Muscle layer of duodenum (tissue), 2 donors: ENCODE results near the gene MAP3K14.

ENCODE experiments used
- H3K27ac ChIP-seq: one replicate; pipeline ENCODE4 v1.7.0; 2013; ENCODE audit warnings: mild to moderate bottlenecking, low read length
- H3K27me3 ChIP-seq: one replicate; pipeline ENCODE4 v1.7.0; 2013; ENCODE audit warnings: low read depth, mild to moderate bottlenecking, control low read depth, low read length
- H3K36me3 ChIP-seq, 2 donors: one replicate each; pipeline ENCODE4 v1.7.0; 2013; ENCODE audit warnings: low read length in 2 of 2, control low read depth in 1 of 2, mild to moderate bottlenecking in 1 of 2; ENCODE audit not compliant: insufficient read depth in 2 of 2, control insufficient read depth in 1 of 2
- H3K4me1 ChIP-seq, 2 donors: one replicate each; pipeline ENCODE4 v1.7.0; 2013; ENCODE audit warnings: low read length in 2 of 2, mild to moderate bottlenecking in 2 of 2, control low read depth in 1 of 2, moderate library complexity in 1 of 2; ENCODE audit not compliant: insufficient read depth in 2 of 2, control insufficient read depth in 1 of 2
- H3K4me3 ChIP-seq, 2 donors: one replicate each; pipeline ENCODE4 v1.7.0; 2013; ENCODE audit warnings: low read length in 2 of 2, low read depth in 1 of 2, mild to moderate bottlenecking in 1 of 2
- H3K9me3 ChIP-seq, 2 donors: one replicate each; pipeline ENCODE4 v1.7.0; 2013; ENCODE audit warnings: low read length in 2 of 2, control low read depth in 1 of 2, mild to moderate bottlenecking in 1 of 2; ENCODE audit not compliant: control insufficient read depth in 1 of 2
- donor health status: healthy.

The MAP3K14 gene

DNA sequence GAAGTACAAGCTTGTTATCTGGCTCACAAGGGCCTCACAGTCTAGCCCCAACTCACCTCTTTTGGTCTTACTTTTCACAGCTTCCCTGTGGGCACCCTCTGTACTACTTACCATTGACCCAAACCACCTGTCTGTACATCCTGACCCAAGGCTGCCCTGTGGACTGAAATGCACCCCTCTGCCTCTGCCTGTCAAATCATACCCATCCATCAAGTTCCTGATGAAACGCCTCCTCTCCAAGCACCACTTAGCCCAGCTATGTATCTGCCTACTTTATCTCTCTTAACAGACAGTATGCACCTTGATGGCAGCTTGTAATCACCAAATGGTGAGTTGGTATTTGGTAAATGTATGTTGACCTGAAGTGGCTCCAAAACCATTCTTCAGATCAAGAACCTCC lies 7.5 kb upstream of the MAP3K14 start:
- no peaks in the 10 kb centered on the region for H3K36me3 ChIP-seq
- H3K9me3 ChIP-seq = no peaks in the 10 kb centered on the region
- no peak overlapping the region for H3K27ac ChIP-seq
- H3K4me3 ChIP-seq = no peak overlapping the region
- H3K4me1 ChIP-seq = peaks cover 0 to 5% of the 10 kb centered on the region in 2 donors
- no peaks in the 10 kb centered on the region for H3K27me3 ChIP-seq

DNA sequence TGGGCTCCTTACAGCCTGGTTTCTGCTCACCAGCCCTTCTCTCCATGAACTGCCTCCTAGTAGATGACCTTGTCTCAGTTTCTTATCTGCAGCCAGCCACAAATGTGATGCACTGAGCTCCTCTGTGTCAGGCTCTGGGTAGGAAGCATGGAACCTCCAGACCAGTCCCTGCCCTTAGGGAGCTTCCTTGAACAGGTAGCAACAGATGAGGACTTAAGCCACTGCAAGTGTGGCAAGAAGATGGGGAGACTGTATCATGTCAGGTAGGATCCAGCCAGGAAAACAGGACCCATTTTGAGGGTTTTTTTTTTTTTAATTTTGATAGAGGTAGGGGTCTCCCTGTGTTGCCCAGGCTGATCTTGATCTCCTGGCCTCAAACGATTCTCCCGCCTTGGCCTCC lies 5.3 kb upstream of the MAP3K14 start:
- Histone ChIP-seq H3K27me3 (no peaks in the 10 kb centered on the region), H3K4me1 (peaks cover 5 to 8% of the 10 kb centered on the region in 2 donors), H3K4me3 (no peak overlapping the region), H3K27ac (no peak overlapping the region), H3K9me3 (no peaks in the 10 kb centered on the region), H3K36me3 (no peaks in the 10 kb centered on the region)

DNA sequence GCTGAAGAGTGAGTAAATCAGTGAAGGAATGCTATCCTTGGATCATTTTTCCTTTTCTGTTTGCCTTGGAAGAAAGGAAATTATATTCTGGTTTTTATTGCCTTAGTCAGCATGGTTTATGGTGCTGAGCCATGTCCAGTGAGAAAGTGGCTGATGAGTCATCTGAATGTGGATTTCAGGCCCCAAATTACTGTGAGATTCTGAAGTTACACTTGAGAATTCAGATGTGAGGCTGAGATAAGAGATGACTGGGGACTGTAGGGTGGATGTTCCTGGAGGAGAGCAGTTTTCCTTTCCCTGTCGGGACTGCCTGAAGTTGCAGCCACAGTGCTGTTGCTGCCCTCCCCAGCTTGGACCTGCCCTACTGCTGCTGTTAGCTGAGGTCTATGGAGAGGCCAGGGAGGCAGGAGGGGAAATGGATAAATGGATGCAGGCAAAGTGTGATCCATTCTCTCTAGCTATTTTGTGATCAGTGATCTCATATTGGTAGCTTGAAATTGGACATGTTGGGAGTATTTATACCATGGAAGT lies 4.2 kb upstream of the MAP3K14 start:
- Histone ChIP-seq H3K4me3 (no peak overlapping the region), H3K27ac (no peak overlapping the region), H3K36me3 (no peaks in the 10 kb centered on the region), H3K27me3 (no peaks in the 10 kb centered on the region), H3K9me3 (no peaks in the 10 kb centered on the region), H3K4me1 (peaks cover 5 to 8% of the 10 kb centered on the region in 2 donors)

DNA sequence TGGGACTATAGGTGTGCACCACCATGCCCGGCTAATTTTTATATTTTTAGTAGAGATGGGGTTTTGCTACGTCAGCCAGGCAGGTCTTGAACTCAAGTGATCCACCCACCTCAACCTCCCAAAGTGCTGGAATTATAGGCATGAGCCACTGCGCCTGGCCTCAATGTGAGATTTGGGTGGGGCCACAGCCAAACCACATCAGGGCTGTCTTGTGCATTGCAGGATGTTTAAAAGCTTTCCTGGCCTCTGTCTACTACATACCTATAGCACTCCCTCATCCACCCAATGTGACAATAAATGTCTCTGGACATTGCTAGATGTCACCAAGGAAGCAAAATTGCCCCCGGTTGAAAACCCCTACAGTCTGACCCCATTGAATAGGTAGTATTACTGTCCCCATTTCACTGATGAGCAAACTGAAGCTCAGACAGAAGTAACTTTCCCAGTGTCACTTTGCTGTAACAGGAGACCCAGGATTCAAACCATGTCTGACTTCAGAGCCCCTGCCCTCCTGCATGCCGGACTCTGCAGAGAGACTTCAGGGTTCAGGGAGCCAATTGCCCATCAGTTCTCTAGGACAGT lies 3.6 kb upstream of the MAP3K14 start:
- Histone ChIP-seq H3K27me3 (no peaks in the 10 kb centered on the region), H3K36me3 (no peaks in the 10 kb centered on the region), H3K9me3 (no peaks in the 10 kb centered on the region), H3K27ac (no peak overlapping the region), H3K4me1 (peaks cover 6 to 8% of the 10 kb centered on the region in 2 donors), H3K4me3 (no peak overlapping the region)

DNA sequence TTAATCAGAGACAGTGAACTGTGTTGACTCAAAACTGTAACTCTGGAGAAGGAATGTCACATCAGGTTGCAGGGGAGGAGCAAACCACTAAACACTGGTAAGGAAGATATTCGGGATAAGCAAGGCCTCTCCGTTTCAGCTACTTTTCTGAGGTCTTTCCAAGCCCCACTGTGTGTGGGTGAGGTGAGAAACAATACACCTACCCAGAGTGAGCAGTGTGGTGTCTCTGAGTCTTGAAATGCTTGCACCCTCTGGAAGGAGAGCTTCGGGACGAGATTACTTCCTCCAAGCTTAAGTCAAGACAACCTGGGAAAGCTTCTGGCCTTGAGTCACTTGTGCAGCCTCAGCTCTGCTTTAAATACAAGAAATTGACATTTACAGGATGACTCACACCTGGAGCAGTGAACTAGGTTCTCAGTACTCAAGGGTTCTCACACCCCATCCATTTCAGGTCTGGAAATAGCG lies 2.5 kb upstream of the MAP3K14 start:
- Histone ChIP-seq H3K9me3 (no peaks in the 10 kb centered on the region), H3K27ac (peak overlapping the region; percentile 61), H3K36me3 (no peaks in the 10 kb centered on the region), H3K4me1 (peaks cover 13 to 14% of the 10 kb centered on the region in 2 donors), H3K27me3 (no peaks in the 10 kb centered on the region), H3K4me3 (no peak overlapping the region)

DNA sequence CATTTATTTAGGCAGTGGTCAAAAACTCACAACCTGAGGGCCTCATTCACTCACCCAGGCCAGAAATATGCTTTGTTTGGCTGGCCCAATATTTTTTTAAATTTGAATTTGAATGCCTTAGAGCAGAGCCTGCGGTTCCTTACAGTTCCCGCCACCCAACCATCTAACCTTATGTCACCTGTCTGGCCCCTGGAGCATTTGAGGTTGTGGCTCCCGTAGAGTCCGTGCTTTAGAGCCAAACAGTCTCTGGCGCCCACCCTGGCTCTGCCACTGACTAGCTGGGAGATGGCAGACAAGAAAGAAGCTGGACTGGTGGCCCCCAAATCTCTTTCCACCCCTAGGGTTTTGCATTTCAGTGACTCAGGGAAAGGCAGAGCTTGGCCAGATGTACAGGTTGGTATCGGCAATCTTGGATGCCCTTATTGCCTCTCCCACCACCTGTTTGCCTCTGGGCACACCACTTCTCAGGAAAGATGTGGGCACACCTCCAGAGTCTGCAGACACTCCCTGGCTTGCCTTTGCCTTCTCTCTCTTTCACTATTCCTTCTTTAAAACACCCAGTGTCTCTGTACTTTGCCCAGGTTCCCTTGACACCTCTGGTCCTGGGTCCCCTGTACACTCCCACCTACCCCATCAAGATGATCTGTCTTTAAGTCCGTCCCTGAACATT lies 1.9 kb upstream of the MAP3K14 start:
- Histone ChIP-seq H3K27me3 (no peaks in the 10 kb centered on the region), H3K4me1 (peaks cover 18 to 20% of the 10 kb centered on the region in 2 donors), H3K4me3 (no peak overlapping the region), H3K9me3 (no peaks in the 10 kb centered on the region), H3K36me3 (no peaks in the 10 kb centered on the region), H3K27ac (peak overlapping the region; percentile 61)

DNA sequence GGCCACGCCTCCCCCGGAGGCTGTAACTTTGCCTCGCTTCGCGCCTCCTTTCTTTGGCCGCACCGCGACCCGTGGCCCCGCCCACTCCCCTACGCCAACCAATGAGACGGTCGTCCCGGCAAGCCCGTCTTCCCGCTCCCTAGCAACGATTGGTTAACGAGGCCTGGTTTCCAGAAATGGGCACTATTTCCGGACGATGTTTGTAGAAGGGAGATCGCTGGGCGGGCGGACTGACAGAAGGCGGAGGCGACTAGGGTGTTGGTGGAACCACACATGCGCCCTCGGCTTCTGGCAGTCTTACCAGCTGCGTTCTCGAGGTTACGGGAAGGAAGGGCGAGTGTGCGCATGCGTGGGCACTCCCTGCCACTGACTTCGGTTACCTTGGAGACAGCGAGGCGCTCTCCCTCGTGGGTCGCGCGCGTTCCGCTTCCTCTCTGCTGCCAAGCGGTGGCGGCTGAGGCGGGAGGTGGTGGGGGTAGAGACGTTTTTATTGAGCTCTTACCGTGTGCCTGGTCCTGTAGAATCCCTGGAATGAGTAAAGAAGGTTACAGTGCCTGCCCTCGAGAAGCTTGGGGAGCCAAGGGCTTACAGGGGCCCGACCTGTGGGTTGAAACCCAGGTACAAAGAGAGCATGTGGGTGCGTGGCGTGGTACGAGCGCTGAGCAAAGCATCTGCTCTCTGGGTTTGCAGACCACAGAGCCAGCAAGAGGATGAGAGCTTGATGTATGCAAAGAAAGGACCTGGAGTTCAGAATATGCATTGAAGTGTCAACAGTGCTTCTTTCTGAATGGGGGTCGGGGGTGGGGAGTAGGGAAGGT lies 500 bp upstream of the MAP3K14 start:
- H3K27ac ChIP-seq = peak overlapping the region; percentile 85
- no peaks in the 10 kb centered on the region for H3K9me3 ChIP-seq
- H3K27me3 ChIP-seq = no peaks in the 10 kb centered on the region
- peak overlapping the region; percentile 55 to 93 for H3K4me3 ChIP-seq
- H3K36me3 ChIP-seq = no peaks in the 10 kb centered on the region
- H3K4me1 ChIP-seq = peaks cover 32% of the 10 kb centered on the region in 2 donors

DNA sequence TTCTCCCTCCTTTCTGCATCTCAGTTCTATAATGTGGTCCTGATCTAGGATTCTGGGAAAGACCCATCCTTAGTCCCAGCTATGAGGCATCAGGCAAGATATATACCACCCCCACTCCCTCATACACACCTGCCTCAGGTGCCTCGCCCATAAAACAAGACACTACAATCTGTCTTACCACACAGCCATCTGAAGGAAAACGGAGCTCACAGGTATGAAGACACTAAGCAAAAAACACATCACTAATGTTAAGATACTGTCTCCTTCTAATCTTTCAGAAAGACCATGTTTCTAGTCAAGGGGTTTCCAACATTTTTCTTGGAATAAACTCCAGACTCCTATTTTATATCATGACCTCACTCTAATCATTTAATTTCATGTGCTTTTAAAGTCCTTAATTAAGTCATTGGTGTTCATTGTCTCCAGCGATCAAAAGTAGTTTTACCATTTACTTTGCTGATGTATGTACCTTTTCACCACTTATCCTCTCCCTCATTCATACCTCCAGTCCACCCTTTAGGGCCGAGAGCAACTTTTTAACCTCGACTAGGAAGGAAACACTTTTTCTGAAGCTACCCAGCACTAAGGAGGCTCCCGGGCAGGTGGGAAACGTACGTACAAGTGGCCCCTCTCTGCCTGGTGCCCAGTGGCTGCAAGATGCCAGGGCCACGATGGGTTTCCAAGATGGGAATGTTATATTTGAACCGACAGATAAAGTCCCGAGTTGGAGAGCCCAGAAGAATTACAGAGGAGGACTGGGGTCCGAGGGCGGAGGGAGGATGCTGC lies 979 bp downstream of the MAP3K14 start:
- Histone ChIP-seq H3K4me3 (peak overlapping the region; percentile 93 to 94), H3K27ac (peak overlapping the region; percentile 94), H3K4me1 (peaks cover 45 to 46% of the 10 kb centered on the region in 2 donors), H3K27me3 (no peaks in the 10 kb centered on the region), H3K9me3 (no peaks in the 10 kb centered on the region), H3K36me3 (no peaks in the 10 kb centered on the region)

DNA sequence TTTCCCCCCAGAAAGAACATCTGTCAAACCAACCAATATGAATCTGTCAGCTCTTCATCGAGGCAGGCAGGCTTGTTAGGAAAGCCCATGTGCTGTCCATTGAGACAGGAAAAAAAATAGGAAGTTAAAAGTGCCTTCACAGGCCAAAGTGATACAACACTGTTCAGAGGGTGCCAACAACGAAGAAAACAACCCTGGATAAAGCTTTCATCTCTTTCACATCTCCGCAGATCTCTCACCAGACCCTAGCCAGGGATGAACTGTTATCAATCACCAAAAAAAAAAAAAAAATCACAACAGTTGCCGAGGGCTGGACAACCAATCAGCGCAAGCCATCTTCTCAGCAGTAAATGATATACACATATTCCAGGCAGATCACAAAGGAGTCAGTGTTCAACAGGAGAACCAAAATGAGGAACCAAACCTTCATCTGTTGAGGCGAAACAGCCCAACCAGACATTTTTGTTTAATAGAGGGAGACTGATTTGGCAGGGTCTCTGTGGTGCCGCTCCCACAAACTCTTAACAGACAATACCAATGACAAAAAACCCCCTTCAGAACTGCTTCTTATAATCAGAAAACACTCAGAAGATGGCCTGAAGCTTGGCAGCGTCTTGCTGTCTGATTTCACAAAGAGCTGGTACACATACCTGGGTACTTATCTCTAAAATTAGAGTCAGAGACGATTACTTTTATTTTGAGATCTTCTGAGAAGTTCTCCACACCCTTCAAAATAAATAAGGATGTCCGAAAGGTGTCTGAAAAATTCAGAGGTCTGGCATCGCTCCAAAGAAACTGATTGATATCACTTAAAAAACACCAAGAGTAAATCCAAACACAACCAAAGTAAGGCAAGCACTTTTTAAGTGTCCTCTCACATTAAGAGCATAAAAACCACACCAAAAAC lies 1.8 kb downstream of the MAP3K14 start:
- Histone ChIP-seq H3K4me1 (peaks cover 49 to 53% of the 10 kb centered on the region in 2 donors), H3K27me3 (no peaks in the 10 kb centered on the region), H3K36me3 (no peaks in the 10 kb centered on the region), H3K9me3 (no peaks in the 10 kb centered on the region), H3K4me3 (peak overlapping the region; percentile 93 to 94), H3K27ac (peak overlapping the region; percentile 94)
